Mesenchymal stem cell (in vitro differentiated cells and primary cell): ENCODE measurements around the gene POLD4. TPM values are rescaled to one million over a fixed set of nuclear protein-coding genes. Genes with fewer than 3 reads are reported as not detected.
"Not testable (repeated sequence)": the region's sequence is repeated elsewhere in the genome, so short reads cannot be mapped to it uniquely, and the experiment has no call there.

Source experiments
- DNase-seq: peaks from one replicate; pipeline ENCODE4 v3.0.0-alpha.2; 2013
- H2AFZ ChIP-seq: one replicate; pipeline ENCODE4 v1.6.1; 2013; ENCODE audit warnings: low read depth, mild to moderate bottlenecking, control low read depth, inconsistent platforms, low read length, moderate library complexity
- H2AK5ac ChIP-seq: 2 replicates; pipeline ENCODE4 v1.6.1; 2013; ENCODE audit warnings: low read length, moderate library complexity, mild to moderate bottlenecking, inconsistent platforms; ENCODE audit not compliant: severe bottlenecking
- H2BK120ac ChIP-seq: one replicate; pipeline ENCODE4 v1.6.1; 2013; ENCODE audit warnings: low read depth, mild to moderate bottlenecking, inconsistent platforms, low read length, moderate library complexity
- H2BK12ac ChIP-seq, 2 experiments: one replicate each; pipeline ENCODE4 v1.6.1; 2013; ENCODE audit warnings: inconsistent platforms in 2 of 2, low read length in 2 of 2, mild to moderate bottlenecking in 2 of 2, moderate library complexity in 2 of 2, control low read depth in 1 of 2
- H2BK15ac ChIP-seq: one replicate; pipeline ENCODE4 v1.6.1; 2013; ENCODE audit warnings: mild to moderate bottlenecking, low read depth, inconsistent platforms; ENCODE audit not compliant: poor library complexity, severe bottlenecking
- H2BK5ac ChIP-seq: 2 replicates; pipeline ENCODE4 v1.6.1; 2013; ENCODE audit warnings: low read depth, mild to moderate bottlenecking, low read length, control low read depth, inconsistent platforms; ENCODE audit not compliant: poor library complexity, severe bottlenecking
- H3K14ac ChIP-seq, 2 experiments: one replicate each; pipeline ENCODE4 v1.6.1; 2013; ENCODE audit warnings: inconsistent platforms in 2 of 2, low read length in 2 of 2, control low read depth in 1 of 2, mild to moderate bottlenecking in 1 of 2, moderate library complexity in 1 of 2
- H3K18ac ChIP-seq, 2 experiments: one replicate each; pipeline ENCODE4 v1.6.1; 2013; ENCODE audit warnings: inconsistent platforms in 2 of 2, low read length in 2 of 2, control low read depth in 1 of 2, low read depth in 1 of 2, mild to moderate bottlenecking in 1 of 2
- H3K23ac ChIP-seq, 2 experiments: one replicate each; pipeline ENCODE4 v1.6.1; 2013; ENCODE audit warnings: inconsistent platforms in 2 of 2, low read length in 2 of 2, mild to moderate bottlenecking in 2 of 2, moderate library complexity in 2 of 2, control low read depth in 1 of 2
- H3K27ac ChIP-seq: 2 replicates; pipeline ENCODE4 v1.5.1; 2013; ENCODE audit warnings: mild to moderate bottlenecking, moderate library complexity, low read length, control low read depth, inconsistent platforms; ENCODE audit not compliant: poor library complexity, severe bottlenecking
- H3K27me3 ChIP-seq, 2 experiments: 2 replicates each; pipeline versions ENCODE4 v1.6.1 to v1.7.0; 2013; ENCODE audit warnings: low read length in 2 of 2, mild to moderate bottlenecking in 2 of 2, moderate library complexity in 2 of 2, control low read depth in 1 of 2, inconsistent platforms in 1 of 2; ENCODE audit not compliant: control insufficient read depth in 1 of 2, insufficient read depth in 1 of 2
- H3K36me3 ChIP-seq, 2 experiments: 2 replicates each; pipeline versions ENCODE4 v1.6.1 to v1.7.0; 2013; ENCODE audit warnings: low read length in 2 of 2, control low read depth in 1 of 2, inconsistent platforms in 1 of 2, low read depth in 1 of 2, mild to moderate bottlenecking in 1 of 2; ENCODE audit not compliant: insufficient read depth in 2 of 2, control insufficient read depth in 1 of 2
- H3K4ac ChIP-seq, 2 experiments: one replicate each; pipeline ENCODE4 v1.6.1; 2013; ENCODE audit warnings: inconsistent platforms in 2 of 2, low read length in 2 of 2, mild to moderate bottlenecking in 2 of 2, moderate library complexity in 2 of 2, control low read depth in 1 of 2, low read depth in 1 of 2
- H3K4me1 ChIP-seq: 2 replicates; pipeline ENCODE4 v1.6.1; 2013; ENCODE audit warnings: low read depth, low read length, control low read depth; ENCODE audit not compliant: control insufficient read depth, insufficient read depth
- H3K4me2 ChIP-seq: 2 replicates; pipeline ENCODE4 v1.6.1; 2013; ENCODE audit warnings: low read length, mild to moderate bottlenecking, inconsistent platforms; ENCODE audit not compliant: poor library complexity, severe bottlenecking
- H3K4me3 ChIP-seq, 2 experiments: 2 replicates each; pipeline versions ENCODE4 v1.5.1 to v1.7.0; 2013; ENCODE audit warnings: low read length in 2 of 2, mild to moderate bottlenecking in 2 of 2, control low read depth in 1 of 2, low read depth in 1 of 2; ENCODE audit not compliant: insufficient read depth in 1 of 2
- H3K79me1 ChIP-seq: replicated peaks from 2 replicates; pipeline ENCODE4 v1.6.1; 2013; ENCODE audit warnings: mild to moderate bottlenecking, control low read depth, low read length, inconsistent platforms; ENCODE audit not compliant: poor library complexity, severe bottlenecking
- H3K9ac ChIP-seq: 2 replicates; pipeline ENCODE4 v1.7.0; 2013; ENCODE audit warnings: mild to moderate bottlenecking, low read length, moderate library complexity
- H3K9me3 ChIP-seq: 2 replicates; pipeline ENCODE4 v1.7.0; 2013; ENCODE audit warnings: mild to moderate bottlenecking, low read length; ENCODE audit not compliant: control insufficient read depth
- H4K8ac ChIP-seq: one replicate; pipeline ENCODE4 v1.6.1; 2013; ENCODE audit warnings: inconsistent platforms, mild to moderate bottlenecking, low read length, moderate library complexity
- H4K91ac ChIP-seq: one replicate; pipeline ENCODE4 v1.6.1; 2013; ENCODE audit warnings: mild to moderate bottlenecking, low read length, inconsistent platforms
- WGBS: methylation state at CpG from one replicate; pipeline ENCODE4 v1.1.7; 2013; ENCODE audit warnings: mixed read lengths; 5-methylcytosine and 5-hydroxymethylcytosine counted together
- polyA plus RNA-seq, 2 experiments: library from polyadenylated mRNA; stranded (reverse); fragments of 200-250 nt; gene quantifications; one replicate each; pipeline ENCODE4 v1.2.3, GENCODE V29; 2013

The POLD4 gene
- 117 TPM for polyA plus RNA-seq (2013, experiment 1 of 2)
- polyA plus RNA-seq (2013, experiment 2 of 2): 117 TPM

GRCh38 chr11:67353317-67354074 is at the start of gene POLD4:
POLD4 (minus strand) TSS chr11:67353546; CDS start chr11:67353399, 147 bp downstream.
- Histone ChIP-seq H3K4me2 (peak within 1 kb of the TSS; percentile 84), H3K4me1 (peaks cover 53% of the 10 kb centered on the region), H2BK15ac (peak within 1 kb of the TSS; percentile 90), H3K9me3 (no peaks in the 10 kb centered on the region), H3K4ac (peak within 1 kb of the TSS; percentile 69 to 83), H3K23ac (peak within 1 kb of the TSS; percentile 9 to 16), H3K14ac (peak within 1 kb of the TSS in 1 of 2 experiments; percentile 88), H3K36me3 (peaks cover 5 to 6% of the 10 kb centered on the region in 2 experiments), H3K18ac (peak within 1 kb of the TSS; percentile 94 to 95), H4K91ac (peak within 1 kb of the TSS; percentile 98), H3K9ac (peak within 1 kb of the TSS; percentile 94), H2BK5ac (peak within 1 kb of the TSS; percentile 87), H3K4me3 (peak within 1 kb of the TSS; percentile 73 to 89), H2BK12ac (peak within 1 kb of the TSS; percentile 65 to 82), H3K27me3 (no peaks in the 10 kb centered on the region), H3K79me1 (peaks cover 7% of the 10 kb centered on the region), H3K27ac (peak within 1 kb of the TSS; percentile 99), H2AK5ac (peak within 1 kb of the TSS; percentile 91), H2AFZ (no peak within 1 kb of the TSS), H2BK120ac (peak within 1 kb of the TSS; percentile 82), H4K8ac (peak within 1 kb of the TSS; percentile 95)
- WGBS: under 1% methylated on average over 25 of the region's 37 CpGs
- DNase-seq: peak; percentile 98

- Histone ChIP-seq H3K4me1 (peaks cover 29% of the 10 kb centered on the region), H3K36me3 (peaks cover 21 to 23% of the 10 kb centered on the region in 2 experiments), H3K27me3 (peaks cover 0 to 22% of the 10 kb centered on the region in 2 experiments)
- not testable (repeated sequence) for H3K27ac ChIP-seq, H3K79me1 ChIP-seq, H2BK12ac ChIP-seq, H2AK5ac ChIP-seq, H3K18ac ChIP-seq, H2BK120ac ChIP-seq, H2BK15ac ChIP-seq, H3K9me3 ChIP-seq, H3K9ac ChIP-seq, H3K4me3 ChIP-seq, H2BK5ac ChIP-seq, H3K4ac ChIP-seq, H2AFZ ChIP-seq, DNase-seq, H3K14ac ChIP-seq, H3K23ac ChIP-seq, H4K8ac ChIP-seq, H3K4me2 ChIP-seq, H4K91ac ChIP-seq
- 97% methylated on average over 9 of the region's 9 CpGs for WGBS
Observed at GRCh38 chr11:67403085-67403484, 49.7 kb upstream of the POLD4 start.

- H3K23ac ChIP-seq, H3K14ac ChIP-seq, H2BK12ac ChIP-seq, H2AFZ ChIP-seq, H3K9me3 ChIP-seq, H2BK120ac ChIP-seq, H4K91ac ChIP-seq, H2BK5ac ChIP-seq, DNase-seq: not testable (repeated sequence)
- Histone ChIP-seq H3K9ac (peak overlapping the region; percentile 79), H3K79me1 (peaks cover 12% of the 10 kb centered on the region), H3K4me2 (peak overlapping the region; percentile 2), H3K18ac (peak overlapping the region; percentile 6 to 81), H3K36me3 (peaks cover 29 to 31% of the 10 kb centered on the region in 2 experiments), H4K8ac (peak overlapping the region; percentile 16), H3K4ac (peak overlapping the region in 1 of 2 experiments; percentile 29), H3K4me1 (peaks cover 30% of the 10 kb centered on the region), H3K4me3 (peak overlapping the region in 1 of 2 experiments; percentile 66), H3K27ac (peak overlapping the region; percentile 53), H2BK15ac (peak overlapping the region; percentile 73), H2AK5ac (peak overlapping the region; percentile 17), H3K27me3 (peaks cover 0 to 14% of the 10 kb centered on the region in 2 experiments)
- WGBS: 79% methylated on average over 19 of the region's 19 CpGs
Observed at GRCh38 chr11:67402192-67402839, 49.0 kb upstream of the POLD4 start.
